Measurements from ENCODE around the gene TMEM106C.
A peak's percentile ranks its signal among the peaks of the same experiment; 100 is the strongest.
"Not testable (repeated sequence)": the region's sequence is repeated elsewhere in the genome, so short reads cannot be mapped to it uniquely, and the experiment has no call there.

Gene TMEM106C

DNA sequence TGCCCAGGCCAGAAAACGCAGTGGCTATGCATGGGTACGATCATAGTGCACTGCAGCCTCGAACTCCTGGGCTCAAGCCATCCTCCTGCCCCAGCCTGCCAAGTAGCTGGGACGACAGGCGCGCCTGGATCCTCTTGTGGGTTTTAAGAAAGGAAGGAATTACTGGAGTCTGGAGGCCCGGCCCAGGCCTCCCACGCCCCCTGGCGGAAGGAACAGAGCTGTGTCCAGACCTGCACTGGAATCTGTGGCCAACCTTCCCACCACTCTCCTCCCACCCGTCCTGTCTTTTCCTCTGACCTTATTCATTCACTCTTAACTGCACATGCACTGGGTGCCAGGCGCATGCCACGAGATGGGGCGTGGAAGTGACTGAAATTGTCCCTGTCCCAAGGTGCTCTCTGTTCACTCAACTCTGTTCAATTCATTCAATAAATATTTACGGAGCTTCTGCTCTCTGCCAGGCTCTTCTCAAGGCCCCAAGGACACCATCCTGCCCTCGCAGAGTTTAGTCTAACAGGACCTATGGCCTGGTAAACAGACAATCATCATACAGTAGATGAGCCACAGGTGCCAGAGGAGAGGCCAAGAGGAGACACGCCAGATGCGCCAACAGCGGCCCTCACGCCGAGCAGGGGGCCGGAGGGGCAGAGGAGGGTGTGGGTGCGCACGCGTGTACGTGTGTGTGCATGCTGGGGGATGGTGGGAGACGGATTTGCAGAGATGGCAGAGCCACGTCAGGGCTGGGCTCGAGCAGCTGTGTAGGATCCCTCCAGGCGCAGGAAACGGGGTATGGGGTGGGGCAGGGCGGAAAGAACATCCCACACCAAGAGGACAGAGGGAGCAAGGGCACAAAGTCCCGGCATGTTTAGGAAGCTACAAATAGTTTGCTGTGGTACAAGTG is 13.7 kb upstream of the TMEM106C start:
- DNase-seq = peak; percentile 85

DNA sequence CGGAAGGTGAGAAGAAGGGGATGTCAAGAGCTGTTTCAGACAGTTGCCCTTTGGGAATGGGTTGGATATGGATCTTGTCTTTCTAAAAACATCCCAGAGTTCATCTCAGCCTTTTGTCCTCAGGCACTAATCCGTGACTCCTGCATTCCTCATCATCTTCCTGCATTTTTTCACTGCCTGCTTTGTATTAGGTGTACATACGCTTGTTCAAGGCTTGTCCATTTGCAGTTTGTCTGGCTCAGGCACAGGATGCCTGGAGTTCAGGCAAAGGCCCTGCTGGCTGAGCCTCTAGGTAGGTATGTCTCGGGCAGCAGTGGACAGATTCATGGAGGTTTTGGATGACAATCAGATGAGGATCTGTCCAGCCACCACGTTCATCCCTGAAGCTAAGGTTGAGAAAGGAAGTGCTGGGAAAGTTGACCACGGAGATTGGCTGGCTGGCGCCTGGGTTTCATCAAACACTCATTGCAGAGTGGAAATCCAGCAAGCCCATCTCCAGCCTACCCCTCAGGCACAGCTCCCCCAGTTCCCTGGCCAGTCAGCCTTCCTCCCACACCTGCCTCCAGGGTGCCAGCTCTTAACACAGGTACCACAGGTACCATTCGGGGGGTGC is 12.4 kb upstream of the TMEM106C start:
- DNase-seq = no peak

DNA sequence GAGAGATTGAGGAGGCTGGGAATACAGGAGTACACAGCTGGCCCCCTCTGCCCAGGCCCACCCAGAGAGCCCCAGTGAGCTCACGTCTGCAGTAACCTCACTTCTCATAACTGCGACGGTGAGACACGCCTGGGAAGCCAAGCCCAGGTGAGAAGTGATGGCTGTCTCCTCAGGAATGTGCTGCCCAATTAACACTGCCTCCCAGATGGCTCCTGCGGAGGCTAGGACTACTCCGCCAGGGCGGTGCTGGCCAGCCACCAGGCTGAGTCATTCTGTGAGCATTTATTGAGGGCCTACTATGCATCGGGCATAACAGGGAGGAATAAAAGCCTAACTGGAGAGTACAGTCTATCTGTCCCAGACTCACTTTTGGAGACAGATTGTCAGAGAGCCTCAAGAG is 9.3 kb upstream of the TMEM106C start:
- no peak for DNase-seq

DNA sequence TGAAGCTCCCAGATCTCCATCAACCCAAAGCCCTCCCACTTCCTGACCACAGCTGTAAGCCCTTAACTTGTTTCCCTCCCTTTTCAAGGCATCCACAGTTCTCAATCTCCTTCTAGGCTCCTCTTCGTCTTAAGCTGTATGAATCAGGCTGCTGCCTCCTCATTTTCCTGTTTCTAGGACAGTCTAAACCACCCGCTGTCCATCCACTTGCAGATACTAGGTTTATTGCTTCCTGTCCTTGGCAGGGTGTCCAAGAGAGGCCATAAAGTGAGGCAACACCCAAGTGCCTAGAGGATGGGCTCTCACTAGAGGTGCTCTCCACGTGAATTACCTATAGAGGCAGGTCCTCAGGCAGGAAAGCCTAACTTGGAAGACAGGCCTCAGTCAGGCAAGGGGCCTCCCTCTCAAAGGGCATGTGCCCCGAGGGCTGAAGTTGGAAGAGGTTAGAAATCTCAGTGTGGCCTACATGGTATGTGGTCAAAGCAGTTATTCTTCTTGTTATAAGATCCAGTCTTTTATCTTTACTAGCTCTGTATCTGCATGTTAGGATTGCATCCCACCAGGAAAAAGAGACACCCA is 8.8 kb upstream of the TMEM106C start:
- no peak for DNase-seq

DNA sequence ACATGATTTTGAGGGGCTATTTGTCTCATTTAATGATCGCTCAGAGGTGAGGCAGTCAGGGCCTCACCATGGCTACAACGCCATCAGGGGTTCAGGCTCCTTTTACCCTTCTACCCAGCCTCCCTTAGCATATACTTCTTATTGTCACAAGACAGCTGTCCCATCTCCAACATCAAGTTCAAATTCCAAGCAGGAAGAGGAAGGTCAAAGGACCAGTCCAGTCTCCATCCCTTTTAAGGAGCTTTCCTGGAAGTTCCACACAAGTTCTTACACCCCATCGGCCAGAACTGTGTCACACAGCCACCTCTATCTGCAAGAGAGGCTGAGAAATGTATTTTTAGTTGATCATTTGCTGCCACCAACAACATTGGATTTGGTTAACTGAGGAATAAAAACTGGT is 8.3 kb upstream of the TMEM106C start:
- DNase-seq = no peak

DNA sequence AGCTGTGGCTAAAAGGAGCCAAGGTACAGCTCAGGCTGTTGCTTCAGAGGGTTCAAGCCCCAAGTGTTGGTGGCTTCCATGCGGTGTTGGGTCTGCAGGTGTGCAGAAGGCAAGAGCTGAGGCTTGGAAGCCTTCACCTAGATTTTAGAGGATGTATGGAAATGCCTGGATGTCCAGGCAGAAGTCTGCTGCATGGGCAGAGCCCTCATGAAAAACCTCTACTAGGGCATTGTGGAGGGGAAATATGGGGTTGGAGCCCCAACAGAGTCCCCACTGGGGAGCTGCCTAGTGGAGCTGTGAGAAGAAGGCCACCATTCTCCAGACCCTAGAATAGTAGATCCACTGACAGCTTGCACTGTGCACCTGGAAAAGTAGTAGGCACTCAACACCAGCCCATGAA is 5.7 kb upstream of the TMEM106C start:
- not testable (repeated sequence) for DNase-seq

DNA sequence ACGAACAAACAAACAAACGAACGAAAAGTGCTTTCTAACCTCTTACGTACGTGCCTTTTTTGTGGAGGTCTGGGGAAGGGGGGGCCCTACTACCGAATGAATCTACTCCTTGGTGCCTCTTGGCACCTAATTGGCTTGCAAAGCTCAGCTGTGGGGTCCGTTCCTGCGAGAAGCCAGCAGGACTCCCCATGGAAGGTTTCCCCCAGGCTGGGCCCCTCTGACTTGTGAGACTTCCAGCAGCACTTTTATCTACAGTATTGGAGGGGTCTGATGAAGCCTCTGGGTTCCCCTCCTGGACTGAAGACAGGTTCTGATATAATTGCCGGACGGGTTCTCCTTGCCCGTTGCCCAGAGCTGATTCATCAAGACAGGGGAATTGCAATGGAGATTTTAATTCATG is 1.2 kb upstream of the TMEM106C start:
- DNase-seq = no peak

DNA sequence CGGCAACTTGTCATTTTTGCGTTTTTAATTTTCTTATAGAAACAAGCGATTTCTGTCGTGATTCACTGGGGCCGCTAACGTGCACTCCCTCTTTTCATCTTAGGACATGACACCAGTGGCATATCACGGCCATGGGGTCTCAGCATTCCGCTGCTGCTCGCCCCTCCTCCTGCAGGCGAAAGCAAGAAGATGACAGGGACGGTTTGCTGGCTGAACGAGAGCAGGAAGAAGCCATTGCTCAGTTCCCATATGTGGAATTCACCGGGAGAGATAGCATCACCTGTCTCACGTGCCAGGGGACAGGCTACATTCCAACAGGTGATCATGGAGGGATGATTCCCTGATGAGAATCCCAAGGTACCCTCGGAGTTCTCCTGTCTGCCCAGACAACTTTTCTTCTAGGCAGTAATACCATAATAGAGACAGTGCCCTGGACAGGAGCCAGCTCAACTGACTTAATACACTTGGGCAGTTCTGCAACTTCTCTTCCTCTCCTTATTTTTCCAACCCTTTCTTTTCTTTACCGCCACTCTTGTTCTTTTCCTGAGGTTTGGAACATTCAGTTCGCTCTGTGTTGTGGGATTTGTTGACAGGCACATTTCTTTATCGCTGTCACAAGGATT is 821 bp downstream of the TMEM106C start:
- DNase-seq = no peak

DNA sequence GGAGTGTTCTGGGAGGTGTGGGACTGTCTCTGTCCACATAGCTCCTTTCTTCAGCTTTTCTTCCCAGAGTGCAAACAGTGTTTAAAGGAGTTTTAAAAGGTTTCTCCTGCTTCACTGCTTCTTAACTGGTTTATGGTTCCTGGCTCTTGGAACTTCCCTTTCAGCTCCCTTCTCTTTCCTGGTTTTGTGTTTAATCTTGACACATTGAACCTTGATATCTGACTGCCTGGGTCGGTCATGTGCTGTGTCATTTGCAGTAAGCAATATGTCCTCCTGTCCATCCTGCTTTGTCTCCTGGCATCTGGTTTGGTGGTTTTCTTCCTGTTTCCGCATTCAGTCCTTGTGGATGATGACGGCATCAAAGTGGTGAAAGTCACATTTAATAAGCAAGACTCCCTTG is 2.2 kb downstream of the TMEM106C start:
- no peak for DNase-seq

DNA sequence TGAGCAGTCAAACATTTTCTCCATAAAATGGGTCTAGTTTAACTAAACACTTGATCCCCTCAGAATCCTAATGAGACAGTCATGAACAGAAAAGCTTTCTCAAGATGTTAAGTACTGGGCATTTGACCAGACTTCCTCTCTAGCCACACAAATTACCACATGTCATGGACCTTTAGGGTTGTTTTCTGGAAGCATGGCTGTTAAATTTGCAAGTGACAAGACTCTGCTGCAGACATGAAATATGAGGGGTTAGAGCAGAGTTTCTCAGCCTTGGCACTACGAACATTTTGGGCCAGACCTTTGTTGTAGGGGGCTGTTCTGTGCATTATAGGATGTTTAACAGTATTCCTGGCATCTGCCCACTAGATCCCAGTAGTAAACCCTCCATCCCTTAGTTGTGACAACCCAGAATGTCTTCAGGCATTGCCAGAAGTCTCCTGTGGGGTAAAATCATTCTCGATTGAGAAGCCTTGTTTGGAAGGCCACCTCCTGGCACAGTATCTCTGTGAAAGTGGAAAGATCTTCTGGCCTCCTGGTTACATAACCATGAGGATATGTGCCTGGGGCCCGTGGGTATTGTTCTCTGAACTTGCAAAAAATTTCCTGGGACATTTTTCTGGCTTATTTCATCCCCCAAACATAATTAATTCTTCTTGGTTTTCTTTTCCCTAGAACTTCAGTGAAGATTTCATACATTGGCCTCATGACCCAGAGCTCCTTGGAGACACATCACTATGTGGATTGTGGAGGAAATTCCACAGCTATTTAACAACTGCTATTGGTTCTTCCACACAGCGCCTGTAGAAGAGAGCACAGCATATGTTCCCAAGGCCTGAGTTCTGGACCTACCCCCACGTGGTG is 4.3 kb downstream of the TMEM106C start:
- DNase-seq = peak; percentile 45

DNA sequence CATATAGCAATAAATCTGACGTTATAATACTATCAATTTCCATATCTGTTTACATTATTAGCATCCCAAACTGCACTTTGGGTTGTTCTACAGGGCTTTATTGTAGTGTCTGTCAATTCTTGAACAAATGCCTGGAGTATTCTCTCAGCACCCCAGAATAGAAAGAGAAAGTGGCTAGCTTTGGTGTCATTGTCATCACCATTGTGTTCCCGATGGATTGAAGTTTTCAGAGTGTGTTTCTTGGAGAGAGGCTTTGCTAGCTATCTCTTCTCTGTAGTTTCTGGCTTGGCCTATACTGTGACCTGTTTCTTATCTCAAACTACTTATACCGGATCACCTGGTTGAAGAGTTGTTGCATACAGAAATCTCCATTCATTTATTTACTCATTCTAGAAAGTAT is 6.4 kb downstream of the TMEM106C start:
- no peak for DNase-seq

DNA sequence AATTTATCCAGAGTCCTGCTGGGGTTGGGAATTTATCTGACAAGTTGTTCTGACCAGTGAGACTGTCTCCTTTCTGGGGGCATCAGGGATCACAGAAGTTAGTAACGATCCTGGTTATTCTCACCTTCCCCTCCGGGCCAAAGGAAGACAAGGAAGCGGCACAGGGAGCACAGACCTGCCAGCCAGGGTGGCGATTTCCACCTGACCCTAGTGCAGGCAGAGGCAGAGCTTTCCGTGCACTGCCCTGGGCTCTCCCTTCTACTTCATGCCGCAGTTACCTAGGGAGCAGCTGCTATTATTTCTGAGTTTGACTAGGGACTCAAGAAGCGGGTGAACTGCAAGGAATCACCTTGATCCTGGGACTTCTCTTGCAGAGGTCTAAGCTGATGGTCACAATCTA is 7.4 kb downstream of the TMEM106C start:
- no peak for DNase-seq

DNA sequence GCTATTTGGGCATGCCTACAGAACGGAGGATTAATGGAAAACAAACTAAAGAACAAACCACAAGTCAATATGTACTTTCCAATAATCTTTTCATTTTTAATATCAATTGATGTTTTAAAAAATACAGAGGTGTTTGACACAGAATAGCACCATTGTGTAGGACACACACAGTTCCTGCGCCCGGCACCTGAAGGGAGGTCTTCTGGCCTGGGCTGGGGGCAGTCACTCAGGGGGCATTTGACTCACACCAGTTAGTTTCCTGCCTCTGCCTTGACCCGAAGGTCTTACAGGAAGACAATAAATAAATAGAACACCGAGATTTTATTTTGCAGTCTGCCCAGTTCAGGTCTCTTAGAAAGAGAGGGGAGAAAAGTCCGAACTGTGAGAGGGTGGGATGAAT is 9.5 kb downstream of the TMEM106C start:
- no peak for DNase-seq

DNA sequence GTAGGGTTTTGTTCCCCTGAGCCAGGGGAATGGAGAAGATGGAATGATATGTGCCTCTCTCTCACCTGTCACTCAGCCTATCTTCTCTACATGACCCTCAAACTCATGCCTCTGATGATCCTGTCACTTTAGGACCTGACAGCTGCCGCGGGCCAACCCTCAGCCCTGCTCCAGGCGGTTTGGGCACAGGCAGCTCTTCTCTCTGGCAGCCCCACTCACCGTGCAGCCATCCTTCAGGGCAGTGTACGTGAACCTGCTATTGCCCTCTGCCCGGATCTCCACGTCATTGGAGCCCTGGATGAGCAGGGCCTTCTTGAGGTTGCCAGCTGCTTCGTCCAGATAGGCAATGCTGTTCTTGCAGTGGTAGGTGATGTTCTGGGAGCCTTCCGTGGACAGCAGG is 10.5 kb downstream of the TMEM106C start:
- peak; percentile 13 for DNase-seq

DNA sequence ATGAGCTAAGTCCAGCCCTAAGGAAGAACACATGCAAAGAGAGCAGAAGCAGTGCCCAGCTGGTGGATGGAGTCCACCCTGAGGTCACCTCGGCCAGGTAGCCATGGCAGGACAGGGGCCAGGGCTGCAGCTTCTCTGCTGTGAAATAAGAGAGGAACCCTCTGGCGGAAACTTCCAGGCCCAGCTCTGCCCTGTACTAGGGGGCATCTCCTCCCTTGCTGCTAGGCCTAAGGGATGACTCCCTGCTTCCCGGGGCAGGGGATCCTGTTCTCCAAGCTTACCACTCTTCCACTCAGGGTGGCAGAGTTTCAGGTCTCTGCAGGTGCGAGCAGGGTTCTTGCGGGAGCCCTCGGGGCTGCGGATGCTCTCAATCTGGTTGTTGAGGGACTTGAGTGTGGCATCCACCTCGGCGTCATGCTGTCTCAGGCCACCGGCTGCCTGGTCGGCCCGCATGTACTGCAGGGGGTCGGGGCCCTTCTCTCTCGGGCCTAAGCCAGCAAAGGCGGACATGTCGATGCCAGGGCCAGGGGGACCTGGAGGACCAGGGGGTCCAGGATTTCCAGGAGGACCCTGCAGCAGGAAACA is 11.7 kb downstream of the TMEM106C start:
- DNase-seq = no peak

DNA sequence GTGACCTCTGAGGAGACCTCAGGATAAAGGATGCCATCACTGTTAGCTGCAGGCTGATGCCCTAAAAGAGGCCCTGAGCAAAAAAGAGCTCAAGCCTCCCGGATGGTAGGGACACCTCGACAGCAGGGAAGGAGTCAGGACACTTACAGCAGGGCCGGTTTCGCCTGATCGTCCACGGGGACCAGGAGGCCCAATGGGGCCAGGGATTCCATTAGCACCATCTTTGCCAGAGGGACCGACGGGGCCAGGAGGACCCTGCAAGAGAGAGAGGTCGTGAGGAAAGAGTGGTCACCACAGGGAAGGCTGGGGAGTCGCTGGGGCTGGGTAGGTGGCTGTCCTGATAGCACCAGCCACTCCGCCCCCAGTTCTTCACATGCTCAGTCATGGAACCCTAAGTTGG is 12.4 kb downstream of the TMEM106C start:
- DNase-seq = no peak

DNA sequence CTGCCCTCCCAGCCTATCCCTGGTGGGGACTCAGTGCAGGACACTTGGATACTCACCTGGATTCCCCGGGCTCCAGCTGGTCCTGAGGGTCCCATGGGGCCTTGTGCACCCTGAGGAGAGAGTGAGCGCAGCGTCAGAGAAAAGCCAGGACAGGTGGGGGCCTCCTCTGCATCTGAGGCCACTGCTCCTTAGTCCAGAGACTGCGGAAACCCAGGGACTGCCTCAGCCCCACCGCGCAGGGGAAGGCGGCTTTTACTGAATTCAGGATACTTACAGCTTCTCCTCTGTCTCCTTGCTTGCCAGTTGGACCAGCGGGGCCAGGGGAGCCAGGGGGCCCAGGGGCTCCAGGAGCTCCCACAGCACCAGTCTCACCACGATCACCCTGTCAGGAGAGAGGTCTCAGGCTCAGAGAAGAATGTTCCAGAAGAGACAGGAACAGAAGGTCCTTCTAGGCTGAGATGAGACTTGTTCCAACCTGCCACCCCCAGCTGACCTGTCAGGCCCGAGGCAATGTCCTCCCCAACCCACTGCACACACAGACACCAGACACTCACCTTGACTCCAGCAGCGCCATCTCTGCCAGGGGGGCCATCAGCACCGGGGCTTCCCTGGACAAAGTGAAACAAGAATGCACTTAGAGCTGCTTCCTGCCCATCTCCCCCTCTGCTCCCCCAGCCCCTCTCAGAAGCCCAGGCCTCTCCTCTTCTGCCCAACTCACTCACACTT is 13.8 kb downstream of the TMEM106C start:
- DNase-seq = no peak

DNA sequence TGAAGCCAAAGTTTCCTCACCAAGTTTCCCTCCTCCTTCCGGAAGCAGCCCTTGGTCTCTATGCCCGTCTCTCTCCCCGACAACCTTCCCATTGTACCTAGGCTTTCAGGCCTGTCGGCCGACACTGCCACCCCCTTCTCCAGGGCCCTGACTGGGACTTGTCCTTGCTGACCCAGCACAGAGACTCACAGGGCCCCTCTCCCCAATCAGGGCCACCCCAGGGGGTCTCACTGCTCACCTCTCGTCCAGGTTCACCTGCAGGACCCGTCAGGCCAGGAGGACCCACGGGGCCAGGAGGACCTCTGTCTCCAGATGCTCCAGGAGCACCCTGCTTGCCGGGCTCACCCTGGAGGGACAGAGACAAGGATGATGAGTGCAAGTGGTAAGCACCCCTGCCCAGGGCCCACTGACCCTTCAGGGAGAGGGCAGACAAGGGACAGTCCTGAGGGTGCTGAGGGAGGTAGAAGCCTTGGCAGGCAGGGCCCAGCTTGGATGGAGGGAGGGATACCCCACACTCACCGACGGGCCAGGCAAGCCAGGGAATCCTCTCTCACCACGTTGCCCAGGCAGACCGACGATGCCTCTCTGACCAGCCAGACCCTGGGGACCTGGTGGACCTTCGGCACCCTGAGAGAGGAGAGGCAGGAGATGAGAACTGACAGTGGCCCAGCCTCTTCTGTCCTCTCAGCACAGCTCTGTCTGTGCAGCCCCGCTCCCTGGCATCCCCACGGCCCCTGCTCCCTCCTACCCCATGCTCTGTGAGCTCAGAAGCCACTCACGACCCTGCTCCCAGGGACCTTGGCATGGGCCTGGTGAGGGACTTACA is 14.6 kb downstream of the TMEM106C start:
- no peak for DNase-seq

DNA sequence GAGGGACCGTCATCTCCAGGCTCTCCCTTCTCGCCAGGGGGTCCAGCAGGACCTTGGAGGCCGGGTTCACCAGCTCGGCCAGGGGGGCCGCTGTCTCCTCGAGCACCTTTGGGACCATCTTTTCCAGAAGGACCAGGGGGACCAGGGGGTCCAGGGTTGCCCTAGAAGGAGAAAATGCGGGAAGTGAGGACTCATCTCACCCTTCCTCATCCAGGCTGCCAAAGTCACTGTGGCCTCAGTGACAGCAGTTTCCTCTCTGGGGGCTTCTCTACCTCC is 15.1 kb downstream of the TMEM106C start:
- no peak for DNase-seq

DNA sequence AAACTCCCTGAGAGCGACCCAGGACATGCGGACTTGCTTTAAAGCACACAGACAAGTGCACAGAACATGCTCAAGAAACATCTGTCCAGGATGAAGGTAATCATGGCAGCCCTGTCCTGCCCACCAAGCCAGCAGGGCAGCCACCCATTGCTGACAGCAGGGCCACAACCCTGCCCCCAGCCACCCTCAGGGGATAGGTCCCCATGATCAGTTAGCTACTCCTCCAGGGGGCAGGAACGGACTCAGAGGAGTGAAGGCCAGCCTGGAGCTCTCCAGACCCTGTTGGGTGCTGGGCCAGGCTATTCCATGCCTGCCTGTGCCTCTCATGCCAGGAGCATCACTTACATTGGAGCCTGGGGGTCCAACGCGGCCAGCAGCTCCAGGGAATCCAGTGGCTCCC is 15.8 kb downstream of the TMEM106C start:
- peak; percentile 26 for DNase-seq

DNA sequence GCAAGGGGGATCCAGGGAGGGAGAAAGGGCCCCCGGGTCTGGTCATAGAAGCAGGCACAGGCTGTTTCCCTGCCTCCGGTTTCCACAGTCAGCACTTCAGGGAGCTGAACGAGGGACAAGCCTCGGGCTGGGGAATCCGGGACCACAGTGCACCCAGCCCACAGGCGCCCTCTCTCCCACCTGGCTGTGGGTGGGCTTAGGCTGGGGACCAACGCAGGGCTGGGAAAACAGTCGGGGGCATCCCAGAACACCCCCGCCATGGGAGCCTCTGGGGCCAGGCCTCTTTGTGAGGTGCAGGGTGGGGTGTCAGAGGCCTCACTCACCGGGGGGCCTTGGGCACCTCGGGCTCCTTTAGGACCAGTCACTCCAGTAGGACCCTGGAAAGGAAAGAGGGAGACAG is 16.3 kb downstream of the TMEM106C start:
- DNase-seq = no peak

Data from femur (tissue), 1 donor.